ENCODE data around the gene ZNF264.
"Not testable (repeated sequence)": the region's sequence is repeated elsewhere in the genome, so short reads cannot be mapped to it uniquely, and the experiment has no call there.

Gene ZNF264

DNA sequence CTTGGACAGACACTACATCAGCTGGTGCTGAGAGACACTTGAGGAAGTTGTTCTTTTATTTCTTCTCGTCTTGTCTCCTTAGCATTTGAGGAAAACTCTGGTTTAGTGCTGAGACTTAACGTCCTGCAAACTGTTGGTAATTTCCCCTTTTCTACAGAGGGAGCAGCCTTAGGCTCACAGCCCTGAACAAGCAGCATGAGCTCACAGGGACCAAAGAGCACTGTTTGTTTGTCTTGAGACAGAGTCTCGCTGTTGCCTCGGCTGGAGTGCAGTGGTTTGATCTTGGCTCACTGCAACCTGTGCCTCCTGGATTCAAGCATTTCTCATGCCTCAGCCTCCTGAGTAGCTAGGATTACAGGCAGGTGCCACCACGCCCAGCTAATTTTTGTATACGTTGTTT lies 54.7 kb downstream of the ZNF264 start:
- DNase-seq, result no peak

DNA sequence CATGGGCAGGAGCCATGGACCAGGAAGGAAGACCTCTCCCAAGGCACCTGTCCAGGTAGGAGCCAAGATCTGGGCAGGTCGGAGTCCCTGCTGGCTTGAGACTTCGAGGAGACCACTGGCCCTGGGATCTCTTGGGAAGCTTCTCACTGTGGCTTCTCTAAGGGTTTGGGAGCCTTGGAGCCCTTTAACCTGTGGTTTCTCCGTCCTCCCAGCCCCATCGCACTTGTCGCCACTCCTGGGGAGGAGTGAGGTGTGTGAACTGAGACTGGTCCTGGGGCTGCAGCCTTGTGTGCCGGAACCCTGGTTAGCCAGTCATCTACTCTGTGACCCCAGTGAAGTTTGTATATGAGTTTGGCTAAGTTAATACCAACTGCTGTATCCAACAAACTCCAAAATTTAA lies 57.3 kb downstream of the ZNF264 start:
- DNase-seq, result no peak

DNA sequence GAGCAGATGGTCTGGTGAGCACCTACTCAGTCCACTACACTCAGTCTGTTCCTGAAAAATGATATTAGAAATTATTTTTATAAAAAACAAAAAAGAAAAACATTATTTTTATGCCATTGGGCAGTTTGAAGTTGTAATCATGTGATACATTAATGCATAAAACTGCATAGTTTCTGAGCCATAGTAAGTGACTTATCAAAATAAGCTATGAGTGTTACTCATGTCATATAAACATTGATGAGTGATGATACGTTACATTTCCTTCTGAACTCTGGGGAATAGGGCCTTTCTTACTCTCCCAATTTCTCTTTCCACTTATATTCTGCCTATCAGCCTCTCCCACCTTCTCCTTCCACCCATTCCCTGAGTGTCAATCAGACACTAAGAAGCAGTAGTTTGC lies 58.0 kb downstream of the ZNF264 start:
- no peak for DNase-seq

DNA sequence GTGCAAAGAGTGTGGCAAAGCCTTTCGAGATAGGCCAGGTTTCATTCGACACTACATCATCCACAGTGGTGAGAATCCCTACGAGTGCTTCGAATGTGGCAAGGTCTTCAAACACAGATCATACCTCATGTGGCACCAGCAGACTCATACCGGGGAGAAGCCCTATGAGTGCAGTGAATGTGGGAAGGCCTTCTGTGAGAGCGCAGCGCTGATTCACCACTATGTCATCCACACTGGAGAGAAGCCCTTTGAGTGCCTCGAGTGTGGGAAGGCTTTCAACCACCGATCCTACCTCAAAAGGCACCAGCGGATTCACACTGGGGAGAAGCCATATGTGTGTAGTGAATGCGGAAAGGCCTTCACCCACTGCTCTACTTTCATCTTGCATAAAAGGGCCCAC lies 62.5 kb downstream of the ZNF264 start:
- not testable (repeated sequence) for DNase-seq

DNA sequence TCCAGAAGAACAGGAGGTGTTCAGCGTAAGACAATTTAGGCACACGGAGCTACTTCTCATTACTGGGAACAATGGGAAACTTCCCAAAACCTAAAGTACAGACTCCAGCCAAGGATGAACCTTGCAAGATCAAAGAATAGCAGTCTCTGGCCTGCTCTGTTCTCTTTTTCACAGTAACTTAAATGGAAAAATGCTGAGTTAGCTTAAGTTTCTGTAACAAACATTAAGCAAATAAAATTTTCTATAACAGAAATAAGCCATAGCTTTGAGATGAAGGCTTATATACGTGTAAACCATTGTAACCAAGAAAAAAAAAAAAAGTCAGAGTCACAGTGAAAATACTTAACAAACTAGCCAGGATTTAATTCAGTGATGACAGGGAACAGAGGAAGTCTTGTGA lies 70.7 kb downstream of the ZNF264 start:
- DNase-seq, result no peak

DNA sequence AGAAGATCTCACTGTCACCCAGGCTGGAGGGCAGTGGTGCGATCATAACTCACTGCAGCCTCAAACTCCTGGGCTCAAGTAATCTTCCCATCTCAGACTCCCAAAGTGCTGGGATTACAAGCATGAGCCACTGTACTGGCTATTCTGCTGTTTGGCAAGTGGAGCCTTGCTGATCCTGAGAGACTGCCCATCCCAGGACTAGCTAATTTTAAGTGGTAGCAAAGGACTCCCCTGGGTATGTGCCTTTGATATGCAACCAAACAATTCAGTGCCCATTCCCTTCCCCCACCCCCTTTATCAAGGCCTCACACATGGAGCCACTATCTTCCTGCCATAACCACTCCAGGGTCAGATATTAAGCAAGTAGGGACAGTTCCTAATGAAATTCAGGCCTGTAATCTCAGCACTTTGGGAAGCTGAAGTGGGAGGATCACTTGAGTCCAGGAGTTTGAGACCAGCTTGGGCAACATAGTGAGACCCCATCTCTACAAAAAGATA lies 72.0 kb downstream of the ZNF264 start:
- DNase-seq, result no peak

DNA sequence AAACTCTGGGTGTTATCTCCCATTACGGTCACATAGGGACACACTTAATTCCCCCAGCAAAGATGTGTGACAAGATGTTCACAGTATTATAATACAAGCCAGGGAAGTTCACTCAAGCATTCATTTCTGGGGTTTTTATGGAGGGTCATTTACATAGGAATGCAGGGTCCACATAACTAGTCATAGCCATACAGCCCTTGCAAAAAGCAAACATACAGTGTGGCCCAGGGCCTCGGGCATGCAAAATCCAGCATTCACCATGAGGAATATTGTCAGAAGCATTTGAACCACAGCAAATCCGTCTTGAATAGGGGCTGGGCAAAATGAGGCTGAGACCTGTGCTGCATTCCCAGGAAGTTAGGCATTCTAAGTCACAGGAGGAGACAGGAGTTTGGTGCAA lies 76.0 kb downstream of the ZNF264 start:
- no peak for DNase-seq

DNA sequence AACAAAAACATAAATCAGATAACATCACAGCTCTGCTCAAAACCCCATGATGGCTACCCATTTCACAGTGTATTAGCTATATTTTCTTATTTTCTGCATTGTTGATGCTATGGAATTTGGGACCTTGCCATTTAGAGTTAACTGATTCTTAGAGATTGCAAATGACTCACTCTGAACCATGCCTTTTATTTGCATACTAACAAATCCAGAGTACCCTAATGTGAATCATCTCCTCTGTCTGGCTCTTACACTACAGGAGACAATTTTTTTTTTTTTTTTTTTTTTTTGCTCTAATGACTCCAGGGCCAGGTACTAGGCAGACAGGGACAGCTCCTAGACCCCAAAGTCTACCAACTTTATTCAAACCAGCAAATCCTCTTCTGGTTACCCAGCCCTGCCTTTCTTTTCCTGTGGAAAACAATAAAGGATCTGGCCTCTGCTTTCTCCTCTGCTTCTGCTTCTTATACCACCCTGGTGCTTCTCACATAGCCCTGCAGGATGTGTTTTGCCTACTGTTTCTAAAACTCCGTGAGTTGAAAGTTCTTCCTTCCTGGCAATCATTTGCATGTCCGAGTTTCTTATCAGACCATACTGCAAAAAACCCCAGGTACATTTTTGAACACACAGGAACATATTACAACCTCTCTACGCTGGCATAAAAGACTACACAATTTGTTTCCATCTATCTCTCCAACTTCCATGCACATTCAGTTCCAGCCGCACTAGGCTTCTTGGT lies 78.4 kb downstream of the ZNF264 start:
- DNase-seq, result no peak

DNA sequence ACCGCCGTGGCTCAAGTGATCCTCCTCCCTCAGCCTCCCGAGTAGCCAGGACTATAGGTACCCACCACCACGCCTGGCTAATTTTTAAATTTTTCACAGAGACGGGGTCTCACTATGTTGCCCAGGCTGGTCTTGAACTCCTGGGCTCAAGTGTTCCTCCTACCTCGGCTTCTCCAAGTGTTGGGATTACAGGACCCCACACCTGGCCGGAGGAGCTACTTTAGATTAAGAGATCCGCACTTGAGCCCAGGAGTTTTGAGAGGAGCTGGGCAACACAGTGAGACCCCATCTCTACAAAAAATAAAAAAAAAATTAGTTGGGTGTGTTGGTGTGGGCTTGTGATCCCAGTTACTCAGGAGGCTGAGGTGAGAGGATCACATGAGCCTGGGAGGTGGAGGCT lies 80.0 kb downstream of the ZNF264 start:
- DNase-seq, result no peak

All from DMS79 treated with DMSO at 0.1 percent for 48 hours (cell line).